Activated T-helper 1 cell treated with anti-CD3 and anti-CD28 coated beads, Interleukin-2, amount 50 U/mL, for 16 hours (primary cell): ENCODE results near the gene PTEN.

Source experiments
- DNase-seq, 2 donors: peaks; one replicate each; pipeline ENCODE4 v3.0.0-alpha.2; 2020; ENCODE audit warnings: low read depth in 1 of 2, low spot score in 1 of 2

Gene PTEN

DNA sequence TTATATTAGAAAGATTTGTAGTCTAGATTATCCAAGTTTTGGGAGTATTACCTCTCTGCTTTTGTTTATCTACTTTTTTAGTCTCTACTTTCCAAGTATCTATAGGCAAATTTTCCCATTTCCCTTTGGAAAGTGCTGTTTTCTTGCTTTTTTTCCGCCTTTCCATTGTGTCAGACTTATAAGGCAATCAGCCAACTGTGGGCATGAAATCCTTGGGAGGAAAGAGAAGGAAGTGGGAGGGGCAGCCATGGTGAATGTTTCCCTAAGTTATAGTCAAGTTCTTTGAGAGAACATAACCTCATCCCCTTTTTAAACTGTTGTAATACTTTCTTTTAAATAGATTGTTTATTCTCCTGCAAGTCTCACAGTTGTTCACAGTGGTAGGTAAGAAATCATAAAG is 52.6 kb downstream of the PTEN start:
- no peak for DNase-seq

DNA sequence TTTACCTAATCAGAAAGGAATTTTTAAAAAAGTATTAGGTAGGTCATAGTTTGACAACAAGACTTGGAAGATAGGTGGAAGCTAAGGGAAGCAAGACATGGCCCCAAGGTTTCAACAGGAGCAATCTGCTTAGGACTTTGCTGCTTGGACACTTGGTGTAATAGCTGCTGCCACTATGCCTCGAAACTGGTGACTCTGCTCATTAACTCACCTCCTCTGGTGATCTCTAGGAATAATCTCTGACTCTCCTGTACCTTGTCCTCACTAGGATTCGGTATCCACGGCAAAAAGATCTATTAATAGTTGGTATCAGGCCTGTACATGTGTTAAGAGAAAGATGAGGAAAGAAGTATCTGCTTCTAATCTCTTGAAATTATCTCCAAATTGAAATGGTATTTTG is 53.1 kb downstream of the PTEN start:
- DNase-seq: no peak

DNA sequence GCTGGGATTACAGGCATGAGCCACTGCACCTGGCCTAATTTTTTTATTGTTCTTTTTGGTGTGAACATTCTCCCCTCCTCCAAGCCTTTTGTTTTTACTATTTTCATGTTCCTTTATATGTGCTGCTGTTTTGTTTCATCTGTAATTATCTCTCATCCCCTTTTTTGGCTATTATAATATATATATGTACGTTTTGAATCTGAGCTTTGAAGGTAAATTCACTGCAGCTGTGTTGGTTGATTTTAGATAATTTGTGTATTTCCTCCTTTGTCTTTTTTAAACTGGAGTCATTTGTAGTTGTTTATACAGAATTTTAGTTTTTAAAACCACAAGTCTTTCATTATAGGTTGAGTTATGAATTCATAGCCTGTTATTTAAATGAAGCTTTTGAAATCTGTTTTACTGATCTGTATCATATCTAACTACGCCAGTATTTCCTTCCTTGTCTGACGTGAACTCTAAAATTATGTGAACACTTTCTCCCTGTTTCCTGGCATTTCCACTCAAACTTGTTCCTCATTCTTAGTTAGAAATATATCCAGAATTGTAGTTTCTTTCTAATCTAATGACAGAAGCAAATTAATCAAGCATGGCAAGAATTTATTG is 54.9 kb downstream of the PTEN start:
- no peak for DNase-seq

DNA sequence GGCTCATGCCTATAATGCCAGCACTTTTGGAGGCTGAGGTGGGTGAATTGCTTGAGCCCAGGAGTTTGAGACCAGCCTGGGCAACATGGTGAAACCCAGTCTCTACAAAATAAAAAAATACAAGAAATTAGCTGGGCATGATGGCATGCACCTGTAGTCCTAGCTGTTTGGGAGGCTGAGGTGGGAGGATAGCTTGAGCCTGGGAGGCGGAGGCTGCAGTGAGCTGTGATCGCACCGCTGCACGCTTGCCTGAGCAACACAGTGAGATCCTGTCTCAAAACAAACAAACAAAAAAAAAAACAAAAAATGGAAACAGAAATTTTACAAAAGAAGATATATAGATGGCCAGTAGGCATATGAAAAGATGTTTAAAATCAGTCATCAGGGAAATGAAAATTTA is 57.1 kb downstream of the PTEN start:
- no peak for DNase-seq

DNA sequence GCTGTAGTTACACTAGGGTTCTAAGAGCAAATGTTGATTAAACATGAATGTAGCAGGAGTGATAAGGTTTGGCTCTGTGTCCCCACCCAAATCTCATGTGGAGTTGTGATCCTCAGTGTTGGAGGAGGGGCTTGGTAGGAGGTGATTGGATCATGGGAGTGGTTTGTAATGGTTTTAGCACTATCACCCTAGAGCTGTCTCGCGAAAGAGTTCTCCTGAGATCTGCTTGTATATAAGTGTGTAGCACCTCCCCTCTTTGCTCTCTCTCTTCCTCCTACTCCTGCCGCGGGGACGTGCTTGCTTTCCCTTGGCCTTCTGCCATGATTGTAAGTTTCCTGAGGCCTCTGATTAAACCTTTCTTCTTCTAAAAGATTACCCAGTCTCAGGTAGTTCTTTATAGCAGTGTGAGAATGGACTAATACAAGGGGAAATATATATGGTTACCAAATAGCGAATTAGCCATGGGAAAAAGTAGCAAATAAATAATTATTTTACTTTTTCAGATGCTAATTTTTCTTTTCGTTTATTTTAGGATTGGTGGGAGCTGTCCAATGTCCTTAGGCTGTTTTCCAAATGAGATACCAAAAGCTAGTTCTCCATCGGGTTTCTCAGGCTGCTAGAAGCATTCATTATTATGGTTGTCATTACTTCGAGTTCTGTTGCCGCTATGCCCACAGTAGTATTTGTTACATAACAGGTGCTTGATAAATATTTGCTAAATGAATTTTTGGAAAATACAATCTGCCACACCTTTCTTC is 58.7 kb downstream of the PTEN start:
- no peak for DNase-seq

DNA sequence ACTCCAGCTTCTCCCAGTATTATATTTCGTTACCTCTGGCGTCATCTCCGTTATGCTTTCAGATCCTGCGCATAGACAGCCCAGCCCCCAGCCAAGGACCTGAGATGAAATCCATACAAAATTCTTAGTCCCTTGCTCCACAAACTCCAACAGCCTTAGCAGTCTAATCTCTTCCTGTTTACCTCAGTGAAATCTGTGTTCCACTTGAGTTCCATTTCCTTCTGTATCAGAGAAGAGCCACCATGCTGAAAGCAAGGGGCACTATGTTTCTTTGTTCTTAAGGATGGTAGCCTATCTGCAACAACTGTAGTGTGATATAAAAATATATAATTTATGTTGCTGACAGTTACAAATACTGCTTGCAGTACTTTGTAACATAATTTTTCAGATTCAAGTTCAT is 59.8 kb downstream of the PTEN start:
- DNase-seq: no peak

DNA sequence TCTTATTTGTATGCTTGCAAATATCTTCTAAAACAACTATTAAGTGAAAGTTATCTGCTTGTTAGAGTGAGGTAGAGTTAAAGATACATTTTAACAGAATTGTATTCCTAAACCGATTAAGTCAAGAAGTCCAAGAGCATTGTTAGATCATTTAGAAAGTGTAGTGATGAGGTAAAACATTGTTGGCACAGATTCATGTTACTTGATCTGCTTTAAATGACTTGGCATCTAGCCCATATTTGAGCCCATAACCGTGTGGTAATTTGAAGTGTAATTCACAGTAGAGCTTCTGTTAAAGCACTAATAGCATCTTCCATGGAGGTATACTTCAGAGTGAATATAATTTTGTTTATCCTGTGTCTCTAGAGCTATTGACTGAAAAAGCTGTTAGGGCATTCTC is 62.1 kb downstream of the PTEN start:
- DNase-seq: no peak

DNA sequence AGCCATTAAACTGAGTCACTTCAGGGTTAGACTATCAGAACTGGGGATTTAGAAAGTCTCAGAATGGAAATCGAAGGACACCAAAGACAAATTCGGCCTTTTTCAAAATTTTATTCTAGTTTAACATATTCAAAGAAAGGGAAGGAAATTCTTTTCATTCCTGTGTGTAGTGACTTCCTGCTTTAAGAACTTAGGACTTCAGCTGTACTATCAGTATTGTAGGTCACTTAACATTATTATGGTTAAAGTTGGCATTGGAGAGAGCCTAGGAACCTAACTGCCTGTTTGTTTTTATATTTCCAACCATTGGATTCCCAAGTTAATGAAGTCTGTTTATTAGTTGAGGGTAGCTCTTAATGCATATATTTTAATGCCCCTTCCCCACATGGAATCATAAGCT is 63.7 kb downstream of the PTEN start:
- no peak for DNase-seq

DNA sequence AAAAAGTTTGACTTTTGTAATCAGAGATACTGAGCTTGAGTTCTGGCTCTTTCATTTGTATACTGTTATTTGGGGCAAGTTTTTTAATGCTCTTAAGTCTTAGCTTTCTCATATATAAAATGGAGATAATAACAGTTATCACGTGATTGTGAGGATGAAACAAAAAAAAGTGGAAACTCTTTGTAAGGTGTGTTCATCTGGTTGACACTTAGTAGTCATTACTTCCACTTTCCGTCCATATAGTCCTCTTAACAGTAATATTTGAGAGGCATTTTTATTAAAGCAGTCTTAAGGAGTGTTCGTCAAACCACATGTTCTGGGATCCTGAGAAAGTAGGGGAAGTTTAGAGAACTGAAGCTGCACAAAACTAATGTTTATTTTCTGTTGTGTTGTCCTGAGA is 65.6 kb downstream of the PTEN start:
- DNase-seq: no peak

DNA sequence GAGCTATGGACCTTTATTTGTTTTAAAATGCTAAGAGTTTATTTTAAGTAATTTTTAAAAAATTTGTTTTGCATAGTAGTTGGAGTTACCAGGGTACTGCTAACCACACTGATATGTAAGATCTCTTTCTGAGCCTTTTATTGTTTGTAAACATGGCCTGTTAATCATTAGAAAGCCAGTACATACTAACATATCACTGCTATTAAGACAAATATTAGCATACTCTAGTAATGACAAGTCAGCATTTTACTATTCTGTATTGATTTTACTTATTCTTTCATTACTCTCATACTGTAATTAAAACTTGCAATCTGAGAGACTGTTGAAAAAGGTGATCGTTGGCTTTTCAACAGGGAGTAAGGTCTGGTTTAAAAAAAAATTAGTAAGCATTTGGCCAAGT is 66.7 kb downstream of the PTEN start:
- no peak for DNase-seq

DNA sequence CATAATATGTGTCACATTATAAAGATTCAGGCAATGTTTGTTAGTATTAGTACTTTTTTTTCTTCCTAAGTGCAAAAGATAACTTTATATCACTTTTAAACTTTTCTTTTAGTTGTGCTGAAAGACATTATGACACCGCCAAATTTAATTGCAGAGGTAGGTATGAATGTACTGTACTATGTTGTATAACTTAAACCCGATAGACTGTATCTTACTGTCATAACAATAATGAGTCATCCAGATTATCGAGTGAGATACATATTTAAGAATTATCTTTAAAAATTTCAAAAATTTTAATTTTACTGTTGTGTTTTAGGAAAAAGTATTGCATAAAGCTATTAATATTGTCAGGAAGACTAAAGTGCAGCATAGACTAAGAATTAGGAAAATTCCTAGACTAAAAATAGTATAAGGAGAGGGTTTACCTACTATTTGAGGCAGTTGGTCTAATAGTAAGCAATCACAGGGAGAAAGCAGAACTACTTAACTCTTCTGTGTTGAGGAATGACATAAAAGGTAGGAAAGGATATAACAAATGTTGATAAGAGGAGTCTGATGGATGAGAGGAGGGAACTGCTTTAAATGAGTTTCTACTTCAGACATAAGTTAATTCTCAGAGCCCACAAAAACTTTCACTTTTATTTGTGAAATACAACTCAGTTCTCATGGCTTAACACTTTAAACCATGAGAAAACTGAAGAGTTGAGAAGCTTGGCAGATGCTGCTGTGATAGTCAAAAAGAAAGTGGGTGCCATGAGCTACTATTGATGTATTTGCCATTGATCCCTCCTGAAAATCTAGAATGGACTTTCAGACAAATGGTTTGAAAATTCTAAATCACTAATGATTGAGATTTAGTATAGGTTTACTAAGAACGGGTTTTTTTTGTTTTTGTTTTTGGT is 67.8 kb downstream of the PTEN start:
- DNase-seq: no peak

DNA sequence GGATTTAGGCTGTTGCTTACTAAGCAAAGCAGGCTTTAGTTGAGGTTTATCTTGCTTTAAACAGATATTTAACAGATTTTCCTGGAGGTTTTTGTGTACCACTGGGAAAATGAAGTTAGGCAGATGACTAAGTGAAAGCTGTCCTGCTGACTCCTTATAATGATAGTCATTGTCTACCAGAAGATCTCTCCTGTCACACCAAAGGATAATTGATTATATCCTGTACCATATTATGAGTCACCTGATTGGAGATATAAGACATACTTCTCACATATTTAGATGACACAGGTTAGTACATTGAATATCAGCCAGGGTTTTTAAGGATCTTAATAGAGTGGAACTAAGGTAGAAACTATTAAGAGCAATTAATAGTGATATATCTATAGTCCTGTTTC is 68.4 kb downstream of the PTEN start:
- DNase-seq: no peak

DNA sequence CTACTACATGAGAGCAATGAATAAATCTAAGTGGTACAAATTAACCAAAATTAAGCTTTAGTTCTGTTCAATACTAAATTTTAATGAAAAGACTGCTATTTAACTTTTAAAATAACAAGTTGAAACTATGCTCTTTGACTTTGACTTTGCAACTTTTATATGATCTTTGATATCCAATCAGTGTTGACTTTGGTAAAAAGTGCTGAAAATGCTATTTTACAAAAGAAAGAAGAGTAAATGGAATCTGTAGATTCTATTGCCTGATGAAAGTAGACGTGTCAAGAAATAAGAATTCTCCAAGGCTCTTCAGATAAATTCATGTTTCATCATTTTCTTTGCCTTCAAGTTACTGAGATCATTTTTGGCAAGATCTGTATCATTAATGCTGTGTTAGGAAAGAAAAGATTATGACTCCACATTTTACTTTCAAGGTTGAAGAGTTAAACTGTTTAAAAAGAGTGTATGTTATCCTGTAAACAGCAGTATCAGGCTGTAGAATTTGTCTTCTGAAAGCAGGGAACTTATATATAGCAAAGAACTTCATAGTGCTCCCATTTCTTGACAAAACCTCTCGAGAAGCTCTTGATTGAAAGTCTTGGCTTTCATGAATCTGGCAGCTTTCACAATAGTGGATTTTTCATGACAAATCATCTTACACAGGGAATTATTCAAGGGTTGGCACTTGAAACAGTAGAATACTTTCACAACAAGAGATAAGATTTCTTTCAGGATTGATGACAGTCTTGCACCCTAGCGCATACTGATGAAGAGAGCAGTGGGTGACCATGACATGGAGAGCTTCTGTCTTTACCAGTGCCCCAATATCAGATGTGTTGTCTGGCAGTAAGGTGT is 72.1 kb downstream of the PTEN start:
- DNase-seq: no peak

DNA sequence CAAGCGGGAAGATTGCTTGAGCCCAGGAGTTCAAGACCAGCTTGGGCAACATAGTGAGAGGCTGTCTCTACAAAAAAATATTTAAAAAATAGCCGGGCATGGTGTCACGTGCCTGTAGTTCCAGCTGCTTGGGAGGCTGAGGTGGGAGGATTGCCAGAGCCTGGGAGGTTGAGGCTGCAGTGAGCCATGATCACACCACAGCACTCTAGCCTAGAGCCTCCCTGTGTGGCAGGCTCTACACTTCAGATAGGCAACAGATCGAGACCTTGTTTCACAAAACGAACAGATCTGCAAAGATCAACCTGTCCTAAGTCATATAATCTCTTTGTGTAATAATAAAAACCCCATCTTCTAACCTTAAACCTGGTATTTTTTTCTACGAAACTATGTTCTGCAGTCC is 76.8 kb downstream of the PTEN start:
- no peak for DNase-seq

DNA sequence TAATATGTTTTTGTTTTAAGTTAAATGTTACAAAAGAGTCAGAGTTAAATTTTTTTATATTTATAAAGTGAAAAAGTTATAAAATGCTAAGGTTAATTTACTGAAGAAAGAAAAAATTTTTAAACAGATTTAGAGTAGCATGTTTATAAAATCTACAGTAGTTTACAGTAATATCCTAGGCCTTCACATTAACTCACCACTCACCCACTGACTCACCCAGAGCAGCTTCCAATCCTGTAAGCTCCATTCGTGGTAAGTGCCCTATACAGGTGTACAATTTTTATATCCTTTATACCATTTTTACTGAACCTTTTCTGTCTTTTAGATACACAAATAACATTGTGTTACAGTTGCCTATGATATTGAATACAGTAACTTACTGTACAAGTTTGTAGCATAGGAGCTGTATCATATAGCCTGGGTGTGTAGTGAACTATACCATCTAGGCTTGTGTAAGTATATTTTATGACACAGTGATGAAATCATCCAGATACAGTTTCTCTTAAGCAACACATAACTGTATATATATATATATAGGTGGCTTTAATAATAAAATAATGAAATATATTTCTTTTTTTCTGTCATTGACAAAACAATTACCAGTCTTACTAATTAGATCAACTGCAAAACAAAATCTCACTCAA is 79.6 kb downstream of the PTEN start:
- no peak for DNase-seq

DNA sequence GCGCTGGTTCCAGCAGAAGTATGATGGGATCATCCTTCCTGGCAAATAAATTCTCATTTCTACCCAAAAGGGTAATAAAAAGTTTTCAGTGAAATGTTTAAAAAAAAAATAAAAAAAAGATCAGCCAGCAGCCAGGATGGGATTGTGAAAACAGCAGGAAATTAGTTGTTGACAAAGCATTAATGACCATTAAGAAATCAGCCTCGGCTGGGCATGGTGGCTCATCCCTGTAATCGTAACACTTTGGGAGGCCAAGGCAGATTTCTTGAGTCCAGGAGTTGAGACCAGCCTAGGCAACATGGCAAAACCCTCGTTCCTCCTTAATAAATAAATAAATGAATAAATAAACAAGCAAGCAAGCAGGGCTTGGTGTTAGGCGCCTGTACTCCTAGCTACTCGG is 82.6 kb downstream of the PTEN start:
- DNase-seq: no peak

DNA sequence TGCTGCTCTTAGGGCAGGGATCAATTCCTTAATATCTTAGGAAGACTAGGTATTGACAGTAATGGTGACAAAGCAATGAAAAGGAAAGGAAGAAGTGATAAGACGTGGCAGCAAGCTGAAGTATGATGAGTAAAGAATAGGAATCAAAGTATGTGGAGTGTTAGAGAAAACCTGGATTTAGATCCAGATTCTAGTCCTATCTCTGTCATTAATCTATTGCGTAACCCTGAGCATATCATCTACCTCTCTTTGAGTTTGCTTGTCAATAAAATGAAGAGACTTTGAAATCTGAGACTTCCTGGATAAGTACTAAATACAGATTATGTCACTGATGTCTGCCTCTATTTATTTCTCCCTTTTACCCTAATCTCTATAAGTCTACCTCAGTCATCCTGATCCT is 89.2 kb downstream of the PTEN start:
- no peak for DNase-seq

DNA sequence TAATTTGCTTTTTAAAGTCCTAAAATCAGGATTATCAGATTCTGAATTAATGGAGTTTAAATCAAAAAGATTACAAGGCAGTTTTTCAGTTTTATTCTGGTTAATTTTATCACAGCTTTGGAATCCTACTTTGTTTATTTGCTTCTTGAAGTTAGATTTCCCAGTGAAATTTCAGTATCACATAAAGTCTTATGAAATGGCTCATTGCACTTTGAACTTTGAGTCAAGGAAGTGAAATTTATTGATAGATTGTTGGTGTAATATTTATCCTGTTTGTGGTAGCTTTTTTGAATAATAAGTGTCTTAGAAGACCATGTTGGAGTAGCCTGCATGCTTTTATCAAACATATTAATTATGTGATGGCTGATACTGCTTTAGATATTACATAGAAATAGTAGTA is 92.6 kb downstream of the PTEN start:
- DNase-seq: no peak

DNA sequence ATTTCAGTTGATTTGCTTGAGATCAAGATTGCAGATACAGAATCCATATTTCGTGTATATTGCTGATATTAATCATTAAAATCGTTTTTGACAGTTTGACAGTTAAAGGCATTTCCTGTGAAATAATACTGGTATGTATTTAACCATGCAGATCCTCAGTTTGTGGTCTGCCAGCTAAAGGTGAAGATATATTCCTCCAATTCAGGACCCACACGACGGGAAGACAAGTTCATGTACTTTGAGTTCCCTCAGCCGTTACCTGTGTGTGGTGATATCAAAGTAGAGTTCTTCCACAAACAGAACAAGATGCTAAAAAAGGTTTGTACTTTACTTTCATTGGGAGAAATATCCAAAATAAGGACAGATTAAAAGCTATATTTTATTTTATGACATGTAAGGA is 94.3 kb downstream of the PTEN start:
- no peak for DNase-seq

DNA sequence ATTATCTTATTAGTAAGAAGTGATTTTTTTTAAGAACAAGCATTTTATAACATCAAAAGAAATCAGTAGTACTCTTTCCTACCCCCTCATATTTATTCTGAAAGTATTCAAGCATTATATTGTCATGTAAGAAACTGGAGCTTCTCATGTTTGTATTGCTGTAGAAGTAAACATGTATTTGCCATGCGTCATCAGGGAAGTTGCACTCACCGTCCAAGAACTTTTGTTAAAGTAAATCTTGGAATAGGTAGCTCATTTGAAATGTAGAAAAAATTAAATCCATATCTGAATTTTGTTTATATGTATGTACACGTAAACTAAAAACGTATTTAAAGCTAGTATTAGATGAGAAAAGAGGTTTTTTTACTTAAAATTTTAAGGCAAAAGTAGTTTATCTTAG is 96.8 kb downstream of the PTEN start:
- DNase-seq: no peak

DNA sequence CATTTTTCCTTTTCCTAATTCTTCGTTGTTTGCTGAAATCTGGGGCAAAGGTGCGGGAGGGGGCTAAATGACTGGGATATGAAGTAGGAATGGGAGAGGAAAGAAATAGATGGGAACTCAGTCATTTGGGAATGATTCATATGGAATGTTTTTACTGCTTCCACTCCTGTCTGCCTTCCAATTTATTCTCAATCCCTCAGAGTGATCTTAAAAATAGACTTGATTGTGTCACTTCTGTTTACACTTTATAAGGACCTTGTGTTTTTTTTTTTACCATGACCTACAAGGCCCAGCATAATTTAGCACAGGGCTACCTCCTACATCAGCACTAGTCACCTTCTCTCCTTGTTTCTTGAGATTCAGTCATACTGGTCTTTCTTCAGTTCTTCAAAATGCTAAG is 97.9 kb downstream of the PTEN start:
- no peak for DNase-seq
